Mesangial cell (primary cell): Measurements from ENCODE around the gene FBXL17. TPM values are rescaled to one million over a fixed set of nuclear protein-coding genes. Genes with fewer than 3 reads are reported as not detected.

ENCODE experiments used
- total RNA-seq: library from RNA; depleted of rRNA; stranded (reverse); fragments of >200 nt; gene quantifications from 2 replicates; pipeline ENCODE4 v1.2.3, GENCODE V29; 2015

FBXL17 gene
- total RNA-seq: 3.9 and 11.7 TPM in 2 replicates

GRCh38 chr5:108381954-108382783 lies at the start of gene FBXL17:
FBXL17 (minus strand) TSS chr5:108382098.

